IMR-90 (cell line): Measurements from ENCODE around the gene COL18A1. TPM values are rescaled to one million over a fixed set of nuclear protein-coding genes. Genes with fewer than 3 reads are reported as not detected.

Experiments
- ATAC-seq: fragments of 200-7000 bp; cut with Tn5 transposase; 2 replicates; pipeline ENCODE4 v1.9.1; 2020; ENCODE audit warnings: low read depth, mild to moderate bottlenecking, moderate library complexity
- BruUV-seq: library from RNA; stranded (reverse); fragments of 400-500 nt; replicated peaks from 2 replicates; lab custom pipeline; 2021; lab: Mats Ljungman, UMichigan
- CTCF ChIA-PET: fragments of 300-600 bp; formaldehyde crosslinking; extraction: SDS; loops from one replicate; lab custom pipeline; 2021; ENCODE audit warnings: antibody characterized with exemption; lab: Yijun Ruan, JAX
- POLR2A ChIA-PET: fragments of 300-600 bp; sonication (Branson Sonifier 250); formaldehyde crosslinking; loops from one replicate; lab custom pipeline; 2022; ENCODE audit warnings: antibody characterized with exemption; ENCODE audit not compliant: unreplicated experiment; lab: Charles Lee
- DNase-seq: peaks from one replicate; pipeline ENCODE4 v3.0.0; 2013
- H2AFZ ChIP-seq: replicated peaks from 2 replicates; pipeline ENCODE3; 2013; ENCODE audit warnings: low read length, mild to moderate bottlenecking; ENCODE audit not compliant: poor library complexity
- H2AK5ac ChIP-seq: 2 replicates; pipeline ENCODE4 v1.6.1; 2013; ENCODE audit warnings: low read depth, low read length, inconsistent platforms
- H2AK9ac ChIP-seq: replicated peaks from 2 replicates; pipeline ENCODE3; 2013; ENCODE audit warnings: mild to moderate bottlenecking, low read depth, low read length, moderate library complexity; ENCODE audit not compliant: poor library complexity
- H2BK120ac ChIP-seq: 2 replicates; pipeline ENCODE4 v1.6.1; 2013; ENCODE audit warnings: low read depth, low read length, inconsistent platforms
- H2BK15ac ChIP-seq: 3 replicates; pipeline ENCODE4 v1.6.1; 2013; ENCODE audit warnings: low read depth, low read length, inconsistent platforms
- H2BK20ac ChIP-seq: 2 replicates; pipeline ENCODE4 v1.6.1; 2013; ENCODE audit warnings: low read depth, mild to moderate bottlenecking, inconsistent platforms, low read length, moderate library complexity
- H2BK5ac ChIP-seq: 2 replicates; pipeline ENCODE4 v1.6.1; 2013; ENCODE audit warnings: mild to moderate bottlenecking, low read depth, low read length, inconsistent platforms; ENCODE audit not compliant: poor library complexity, severe bottlenecking
- H3K14ac ChIP-seq: replicated peaks from 2 replicates; pipeline ENCODE4 v1.6.1; 2013; ENCODE audit warnings: low read depth, low read length, inconsistent platforms
- H3K18ac ChIP-seq: 2 replicates; pipeline ENCODE4 v1.6.1; 2013; ENCODE audit warnings: low read depth, low read length, control low read depth
- H3K23ac ChIP-seq: 2 replicates; pipeline ENCODE4 v1.6.1; 2013; ENCODE audit warnings: low read depth, low read length, inconsistent platforms
- H3K27ac ChIP-seq: 2 replicates; pipeline ENCODE4 v1.5.1; 2013; ENCODE audit warnings: mild to moderate bottlenecking, control low read depth, low read length; ENCODE audit not compliant: insufficient read depth
- H3K27me3 ChIP-seq: 2 replicates; pipeline ENCODE4 v1.6.1; 2013; ENCODE audit warnings: low read length; ENCODE audit not compliant: control insufficient read depth, insufficient read depth
- H3K36me3 ChIP-seq: 2 replicates; pipeline ENCODE4 v1.6.1; 2013; ENCODE audit warnings: low read length, mixed read lengths; ENCODE audit not compliant: control insufficient read depth, insufficient read depth
- H3K4ac ChIP-seq: 2 replicates; pipeline ENCODE4 v1.6.1; 2013; ENCODE audit warnings: low read depth, low read length, inconsistent platforms
- H3K4me1 ChIP-seq: 2 replicates; pipeline ENCODE4 v1.6.1; 2013; ENCODE audit warnings: low read length, mixed read lengths; ENCODE audit not compliant: control insufficient read depth, insufficient read depth
- H3K4me2 ChIP-seq: 2 replicates; pipeline ENCODE4 v1.6.1; 2013; ENCODE audit warnings: low read depth, mild to moderate bottlenecking, control low read depth, low read length, moderate library complexity
- H3K4me3 ChIP-seq: 2 replicates; pipeline ENCODE4 v1.5.1; 2013; ENCODE audit warnings: low read depth, mild to moderate bottlenecking, control low read depth, low read length, moderate library complexity; ENCODE audit not compliant: insufficient read depth
- H3K56ac ChIP-seq: 2 replicates; pipeline ENCODE4 v1.6.1; 2013; ENCODE audit warnings: low read length, inconsistent platforms; ENCODE audit not compliant: insufficient read depth; ENCODE audit errors: extremely low read depth
- H3K79me1 ChIP-seq, 2 experiments: 2 replicates each; pipeline ENCODE4 v1.6.1; 2013; ENCODE audit warnings: low read length in 2 of 2, inconsistent platforms in 1 of 2, low read depth in 1 of 2
- H3K9ac ChIP-seq: 2 replicates; pipeline ENCODE4 v1.6.1; 2013; ENCODE audit warnings: low read depth, low read length, control low read depth
- H3K9me1 ChIP-seq: 2 replicates; pipeline ENCODE4 v1.6.1; 2013; ENCODE audit warnings: low read length, inconsistent platforms; ENCODE audit not compliant: insufficient read depth
- H3K9me3 ChIP-seq: 2 replicates; pipeline ENCODE4 v1.6.1; 2013; ENCODE audit warnings: low read length; ENCODE audit not compliant: control insufficient read depth, insufficient read depth
- H4K20me1 ChIP-seq: 2 replicates; pipeline ENCODE4 v1.6.1; 2013; ENCODE audit warnings: low read length, inconsistent platforms; ENCODE audit not compliant: insufficient read depth
- H4K5ac ChIP-seq: 2 replicates; pipeline ENCODE4 v1.6.1; 2013; ENCODE audit warnings: mild to moderate bottlenecking, low read depth, low read length, control low read depth
- H4K8ac ChIP-seq, 2 experiments: 2 replicates each; pipeline ENCODE4 v1.6.1; 2013; ENCODE audit warnings: low read depth in 2 of 2, low read length in 2 of 2, control low read depth in 1 of 2, inconsistent platforms in 1 of 2
- H4K91ac ChIP-seq: 2 replicates; pipeline ENCODE4 v1.6.1; 2013; ENCODE audit warnings: low read depth, low read length, inconsistent platforms; ENCODE audit not compliant: insufficient read depth
- BHLHE40 ChIP-seq: fragments of 150-350 bp; IDR thresholded peaks from 2 replicates; pipeline ENCODE4 v1.6.1; 2016; ENCODE audit warnings: mild to moderate bottlenecking, low read depth, low read length
- CEBPB ChIP-seq: IDR thresholded peaks from 2 replicates; pipeline ENCODE4 v1.6.1; 2012; ENCODE audit warnings: low read depth, low read length, improper control_type of control experiment
- FOS ChIP-seq: fragments of 150-350 bp; IDR thresholded peaks from 2 replicates; pipeline ENCODE4 v1.6.1; 2016; ENCODE audit warnings: low read depth, low read length
- MXI1 ChIP-seq: IDR thresholded peaks from 2 replicates; pipeline ENCODE4 v1.6.1; 2012; ENCODE audit warnings: low read depth, mild to moderate bottlenecking, low read length, moderate library complexity, borderline replicate concordance
- POLR2A ChIP-seq: IDR thresholded peaks from 2 replicates; pipeline ENCODE4 v1.6.1; 2012; ENCODE audit warnings: mild to moderate bottlenecking, low read depth, low read length
- RAD21 ChIP-seq: IDR thresholded peaks from 2 replicates; pipeline ENCODE4 v1.6.1; 2012; ENCODE audit warnings: low read length, improper control_type of control experiment
- USF2 ChIP-seq: fragments of 150-350 bp; IDR thresholded peaks from 2 replicates; pipeline ENCODE4 v1.6.1; 2017; ENCODE audit warnings: mild to moderate bottlenecking, antibody characterized with exemption, low read length, low read depth
- WGBS, 2 experiments: methylation state at CpG; one replicate each; pipeline versions ENCODE4 v1.1.5 to v1.1.7; 2013; ENCODE audit warnings: missing lambda C conversion rate in 2 of 2; ENCODE audit not compliant: insufficient read length in 1 of 2; ENCODE audit errors: extremely low coverage in 2 of 2; 5-methylcytosine and 5-hydroxymethylcytosine counted together
- dilution Hi-C: fragments of 300-500 bp; cut with HindIII; formaldehyde crosslinking; loops from one replicate; pipeline ENCODE4 v1.14.3; 2018; ENCODE audit warnings: low sequenced_read_pairs; ENCODE audit not compliant: unreplicated experiment
- in situ Hi-C: fragments of 300-500 bp; cut with MboI; formaldehyde crosslinking; loops from 3 replicates; pipeline ENCODE4 v1.14.3; 2019; ENCODE audit warnings: low sequenced_read_pairs, inconsistent platforms, mixed read lengths
- intact Hi-C: fragments of 100-400 bp; cut with micrococcal nuclease; formaldehyde crosslinking; loops from 2 replicates; pipeline ENCODE4 v1.10.0; 2022
- polyA plus RNA-seq, 3 experiments: library from polyadenylated mRNA; depleted of rRNA; stranded (reverse); fragments of >200 nt; gene quantifications; 2 replicates each; pipeline ENCODE4 v1.2.3, GENCODE V29; 2012; ENCODE audit warnings: low replicate concordance in 1 of 3
- total RNA-seq: library from RNA; depleted of rRNA; stranded (reverse); fragments of >200 nt; gene quantifications from 2 replicates; pipeline ENCODE4 v1.2.3, GENCODE V29; 2012

COL18A1 gene
- total and polyA plus RNA-seq, 2 of the 4 experiments (the other 2 are of a cell fraction) = 4.3 to 46.7 TPM

- 0 out of 2 replicates have a peak overlapping the region, but pooled peaks have one; percentile 5 for H3K27ac ChIP-seq
- H4K20me1 ChIP-seq = no peaks in the 10 kb centered on the region; the same call in 1 of the 2 replicates
- no peak for TF ChIP-seq POLR2A
- no peak for TF ChIP-seq BHLHE40
- TF ChIP-seq RAD21 = no peak
- TF ChIP-seq CEBPB = no peak
- no peak for TF ChIP-seq USF2
- TF ChIP-seq FOS = no peak
- TF ChIP-seq MXI1 = no peak
- H4K8ac ChIP-seq = peak overlapping the region in 1 of 2 experiments; percentile 78; a peak in 2 of 4 replicates
- dilution Hi-C loops = no loop called here
- H3K4me2 ChIP-seq = no peak overlapping the region
- peak overlapping the region; percentile 72 for H3K14ac ChIP-seq
- H3K9me1 ChIP-seq = peaks cover 21% of the 10 kb centered on the region
- DNase-seq (no peak), ATAC-seq (no peak)
- no peaks in the 10 kb centered on the region for H3K27me3 ChIP-seq
- intact Hi-C loops = loop anchor here (5.0 kb wide), 1 partner anchor 96 kb away; no protein-coding TSS in a partner anchor
- no TSS peak for BruUV-seq
- WGBS, 2 experiments = no CpG with 5 or more reads among the region's 7 CpGs
- H3K79me1 ChIP-seq = peaks cover 0 to 6% of the 10 kb centered on the region in 2 experiments; a peak in 2 of 4 replicates
- no peak overlapping the region for H3K4me3 ChIP-seq
- no peak overlapping the region for H4K5ac ChIP-seq
- ChIA-PET POLR2A (no interaction called here), CTCF (no interaction called here)
- no peaks in the 10 kb centered on the region for H3K36me3 ChIP-seq
- H2BK120ac ChIP-seq = peak overlapping the region; percentile 67
- H3K56ac ChIP-seq = no peak overlapping the region
- H2AFZ ChIP-seq = peak overlapping the region; percentile 83
- peak overlapping the region; percentile 95; the same call in 2 of the 3 replicates for H2BK15ac ChIP-seq
- no peak overlapping the region for H3K9ac ChIP-seq
- no peak overlapping the region for H2BK5ac ChIP-seq
- no peak overlapping the region; the same call in 1 of the 2 replicates for H3K18ac ChIP-seq
- in situ Hi-C loops = loop anchor here (10.0 kb wide), 1 partner anchor 63 kb away; no protein-coding TSS in a partner anchor
- peak overlapping the region; percentile 62 for H2BK20ac ChIP-seq
- no peaks in the 10 kb centered on the region for H3K9me3 ChIP-seq
- peak overlapping the region; percentile 96 for H2AK5ac ChIP-seq
- peak overlapping the region; percentile 69 for H2AK9ac ChIP-seq
- H4K91ac ChIP-seq = peak overlapping the region; percentile 37
- peaks cover 18% of the 10 kb centered on the region for H3K4me1 ChIP-seq
- peak overlapping the region; percentile 83 for H3K4ac ChIP-seq
- peak overlapping the region; percentile 38; the same call in 1 of the 2 replicates for H3K23ac ChIP-seq
These were observed 16.9 kb upstream of the COL18A1 start for GRCh38 chr21:45388011-45388521.
